ENCODE results near the gene ACYP2.

GRCh38 chr2:54342603-54343002 is 227.2 kb downstream of the ACYP2 start:
- no peak for TF ChIP-seq CTCF (conservative IDR thresholded peaks at IDR 0.05)
- TF ChIP-seq ZFX (IDR thresholded peaks at IDR 0.05), result no peak

Data from C4-2B (cell line).